HG02610 (cell line): Measurements from ENCODE around the gene IL17RD.

Source experiments
- ATAC-seq: cut with Tn5 transposase; IDR thresholded peaks from one replicate; pipeline ENCODE4 v1.9.1; 2021; ENCODE audit warnings: mild to moderate bottlenecking, moderate library complexity; ENCODE audit not compliant: unreplicated experiment

IL17RD gene

DNA sequence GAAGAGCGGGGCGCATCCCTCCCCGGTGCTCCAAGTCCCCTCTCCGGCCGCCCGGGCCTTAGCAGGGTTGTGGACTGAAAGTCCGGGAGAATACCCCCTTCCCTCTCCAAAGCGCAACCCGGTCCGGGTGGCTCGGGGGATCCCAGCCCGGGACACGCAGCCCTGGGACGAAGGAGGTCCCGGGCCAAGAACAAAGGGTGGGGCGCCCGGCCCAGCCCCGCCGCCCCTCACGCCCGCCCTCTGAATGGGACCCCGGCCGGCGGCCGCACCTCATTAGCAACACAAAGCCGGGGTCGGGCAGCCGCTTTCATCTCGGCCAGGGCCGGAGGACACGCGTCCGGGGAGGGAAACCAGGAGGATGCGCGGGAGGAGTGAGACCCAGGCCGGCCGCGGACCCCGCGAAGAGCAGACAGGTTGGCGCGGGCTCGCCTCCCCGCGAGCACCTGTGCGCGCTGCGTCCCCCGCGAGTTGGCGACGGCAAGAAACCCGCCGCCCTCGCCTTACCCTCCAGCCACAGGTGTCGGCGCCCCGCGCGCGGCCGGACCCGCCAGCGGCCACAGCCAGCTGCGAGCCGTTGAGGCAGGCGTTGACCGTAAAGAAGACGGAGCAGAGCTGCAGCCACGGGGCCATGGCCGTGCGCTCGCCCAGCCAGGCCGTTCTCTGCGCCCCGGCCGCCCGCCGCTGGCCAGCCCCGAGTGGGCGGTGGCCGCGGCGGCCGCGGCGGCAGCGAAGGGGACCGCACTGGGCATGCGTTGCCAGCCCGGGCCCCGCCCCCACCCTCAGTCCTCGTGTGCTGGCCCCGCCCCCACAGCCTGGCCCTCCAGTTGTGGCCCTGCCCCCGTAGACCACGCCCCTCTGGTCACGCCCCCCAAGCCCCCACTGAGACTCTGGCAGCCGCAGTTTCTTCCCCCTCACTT is at the start of gene IL17RD:
IL17RD (minus strand) TSS at position 697 of the 917 bp plus-strand sequence; CDS start at position 630, 67 bp downstream.
- ATAC-seq: peak; percentile 36

DNA sequence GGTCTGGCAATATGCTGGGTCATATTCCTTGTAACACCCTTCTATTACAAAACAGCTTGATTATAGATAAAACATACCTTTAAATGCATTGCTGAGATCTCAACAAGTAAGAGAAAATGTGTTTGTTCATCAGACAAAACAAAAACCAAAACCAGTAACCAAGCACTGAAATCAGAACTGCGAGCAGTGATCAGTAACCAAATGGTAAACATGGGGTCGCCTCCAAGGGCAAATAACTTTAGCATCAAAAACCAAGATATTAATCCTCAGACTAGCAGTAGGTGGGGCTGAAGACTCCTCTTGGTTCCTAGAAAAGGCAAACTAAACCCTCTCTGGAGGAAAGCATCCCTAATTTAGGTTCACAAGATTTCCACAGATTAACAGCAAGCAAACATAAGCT is 41.3 kb upstream of the IL17RD start:
- no peak for ATAC-seq

DNA sequence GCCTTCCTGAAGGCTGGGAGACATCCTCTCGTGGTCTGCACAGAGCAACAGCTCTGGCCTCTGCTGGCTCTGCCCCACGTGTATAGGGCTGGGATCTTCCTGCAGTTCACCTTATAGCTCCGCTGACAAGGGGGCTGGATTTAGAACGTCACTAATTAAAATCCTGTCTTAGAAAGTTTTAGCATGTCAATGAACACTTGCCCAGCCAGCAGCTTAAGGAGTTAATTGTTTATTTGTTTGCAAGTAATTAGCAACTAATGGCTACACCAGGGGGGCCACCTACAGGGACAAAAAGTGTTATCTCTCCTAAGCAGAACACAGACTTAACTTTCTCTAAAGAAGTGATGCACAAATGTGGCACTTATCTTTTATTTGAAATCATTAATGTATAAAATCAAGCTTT is 34.7 kb upstream of the IL17RD start, which contains the start of gene HESX1:
HESX1 (minus strand) TSS at position 84 of the 403 bp plus-strand sequence; CDS start at position 24, 60 bp downstream.
- no peak for ATAC-seq

DNA sequence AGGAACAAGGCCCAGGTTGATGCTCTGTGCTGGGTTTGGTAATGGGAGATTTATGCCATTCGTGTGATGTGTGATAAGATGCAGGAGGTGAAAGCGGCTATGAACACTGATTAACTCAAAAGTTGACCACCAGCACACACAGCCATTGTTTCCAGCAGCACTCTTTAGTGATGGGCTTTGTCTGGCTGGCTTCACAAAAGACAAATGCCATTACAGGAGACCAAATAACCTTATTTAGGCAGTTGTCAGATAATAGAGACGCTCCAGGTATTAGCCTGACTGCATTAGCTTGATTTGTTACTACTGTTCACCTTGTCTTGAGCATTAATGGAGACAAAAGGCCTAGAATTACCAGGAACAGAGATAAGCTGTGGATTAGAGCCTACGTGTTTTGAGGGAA is 29.5 kb upstream of the IL17RD start:
- no peak for ATAC-seq

DNA sequence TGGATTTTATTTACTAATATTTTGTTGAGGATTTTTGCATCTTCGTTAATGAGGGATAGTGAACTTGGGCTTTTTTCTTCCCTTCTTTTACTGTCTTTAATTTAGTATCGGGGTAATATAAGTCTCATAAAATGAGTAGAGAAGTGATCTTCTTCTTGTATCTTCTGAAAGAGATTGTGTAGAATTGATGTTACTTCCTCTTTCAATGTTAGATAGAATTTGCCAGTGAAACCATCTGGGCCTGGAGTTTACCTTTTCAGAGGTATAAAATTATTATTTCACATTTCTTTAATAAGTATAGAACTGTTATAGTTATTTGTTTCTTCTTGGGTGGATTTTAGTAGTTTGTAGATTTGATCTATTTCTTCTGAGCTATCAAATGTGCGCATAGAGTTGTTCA is 26.9 kb upstream of the IL17RD start:
- no peak for ATAC-seq

DNA sequence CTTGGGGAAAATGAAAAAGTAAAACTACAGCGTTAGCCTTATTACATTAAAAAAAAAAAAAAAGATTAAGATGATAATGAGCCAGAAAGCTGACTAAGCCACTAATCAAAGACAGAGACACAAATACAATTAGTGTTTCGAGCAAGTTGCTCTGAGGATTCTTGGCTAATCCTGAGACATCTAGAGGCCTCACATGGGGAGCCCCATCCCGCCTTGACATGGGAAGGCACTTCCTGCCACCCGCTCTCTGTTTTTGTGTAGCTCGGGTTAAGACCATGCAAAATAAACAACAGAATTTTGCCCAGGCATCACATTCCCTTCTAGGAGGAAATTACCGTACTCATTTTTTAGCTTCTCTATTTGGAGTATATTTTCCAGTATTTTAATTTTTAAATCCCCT is 19.4 kb upstream of the IL17RD start:
- no peak for ATAC-seq

DNA sequence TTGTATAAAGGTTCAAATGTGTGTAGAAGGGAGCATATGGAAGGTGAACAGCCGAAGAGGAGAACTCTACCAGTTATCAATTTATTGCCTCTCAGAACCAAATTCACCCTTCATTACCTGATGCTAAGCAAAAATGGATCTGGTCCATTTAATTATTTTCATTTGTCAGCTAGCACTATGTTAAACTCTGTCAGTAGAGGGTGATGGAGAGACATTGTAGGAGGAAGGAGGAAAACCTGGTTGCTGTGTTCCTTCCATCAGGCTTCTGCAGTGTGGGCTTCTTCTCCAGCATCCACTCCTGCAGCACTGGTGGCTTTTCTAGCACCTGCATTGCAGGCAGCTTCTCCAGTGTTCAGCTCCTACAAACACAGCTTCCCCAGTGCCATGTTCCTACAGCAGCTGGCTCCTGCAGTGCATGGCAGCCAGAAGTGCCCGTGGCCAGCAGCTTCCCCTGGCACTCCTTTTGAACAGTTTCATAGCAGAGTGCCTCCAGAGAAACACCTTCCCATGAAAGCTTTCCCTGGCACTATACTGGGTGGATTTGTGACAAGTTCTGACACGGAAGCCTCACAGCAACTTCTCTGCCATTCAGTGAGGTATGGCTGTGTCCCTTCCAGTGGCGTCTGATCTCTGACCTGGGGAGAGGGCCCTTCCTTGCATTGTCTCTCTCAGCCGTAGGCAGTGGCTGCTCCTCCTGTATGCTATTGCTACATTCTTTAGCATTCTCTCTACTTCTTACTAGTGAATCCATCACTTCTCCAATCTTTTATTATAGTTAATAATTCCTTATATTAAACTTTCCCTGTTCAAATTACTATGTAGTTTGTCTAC is 14.6 kb upstream of the IL17RD start:
- ATAC-seq: no peak

DNA sequence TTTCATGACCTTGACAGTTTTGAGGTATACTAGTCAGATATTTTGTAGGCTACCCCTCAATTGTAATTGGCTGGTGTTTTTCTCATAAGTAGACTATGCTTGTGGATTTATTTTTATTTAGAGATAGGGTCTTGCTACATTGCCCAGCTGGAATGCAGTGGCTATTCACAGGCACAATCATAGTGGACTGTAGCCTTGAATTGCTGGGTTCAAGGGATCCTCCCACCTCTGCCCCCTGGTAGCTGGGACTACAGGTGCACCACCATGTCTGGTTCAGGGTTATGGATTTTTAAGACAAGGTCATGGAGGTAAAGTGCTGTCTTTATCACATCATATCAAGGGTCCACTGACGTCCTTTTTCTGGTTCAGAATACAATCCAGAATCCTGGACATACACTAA is 10.9 kb upstream of the IL17RD start:
- ATAC-seq: no peak

DNA sequence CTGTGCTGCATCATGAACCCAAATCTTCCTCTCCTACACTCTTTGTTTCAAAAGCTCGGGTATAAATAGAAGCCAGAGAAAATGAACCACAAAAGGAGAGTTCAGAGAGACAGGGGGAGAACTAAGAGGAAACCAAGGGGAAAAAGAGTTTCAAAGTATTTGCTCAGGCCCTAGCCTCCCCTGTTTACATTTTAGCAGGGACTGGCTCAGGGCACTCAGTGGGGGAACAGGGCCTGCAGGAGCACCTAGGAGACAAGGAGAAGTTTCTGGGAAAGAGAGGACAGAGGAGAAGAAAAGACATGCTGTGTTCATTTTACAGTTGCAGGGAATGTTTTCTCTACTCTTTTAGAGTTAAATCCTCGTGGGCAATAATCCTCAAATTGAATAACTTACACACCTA is 8.5 kb upstream of the IL17RD start:
- no peak for ATAC-seq

DNA sequence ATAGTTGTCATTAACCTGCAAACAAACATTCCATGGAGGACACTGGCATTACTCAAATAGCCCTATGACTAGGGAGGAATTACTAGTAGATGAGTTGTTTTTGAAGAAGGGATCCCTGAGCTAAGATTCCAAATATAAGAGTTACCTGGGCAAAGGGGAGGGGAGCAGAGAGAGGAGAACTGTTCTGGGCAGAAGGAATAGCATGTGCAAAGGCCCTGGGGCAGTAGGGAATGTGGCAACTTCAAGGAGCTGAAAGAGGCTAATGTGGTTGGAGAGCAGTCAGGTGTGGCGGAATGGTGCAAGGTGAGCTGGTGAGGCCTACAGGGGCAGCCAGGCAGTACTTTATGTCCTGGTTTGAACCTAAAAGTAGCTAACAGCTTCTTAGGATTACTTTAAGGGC is 5.8 kb upstream of the IL17RD start:
- no peak for ATAC-seq

DNA sequence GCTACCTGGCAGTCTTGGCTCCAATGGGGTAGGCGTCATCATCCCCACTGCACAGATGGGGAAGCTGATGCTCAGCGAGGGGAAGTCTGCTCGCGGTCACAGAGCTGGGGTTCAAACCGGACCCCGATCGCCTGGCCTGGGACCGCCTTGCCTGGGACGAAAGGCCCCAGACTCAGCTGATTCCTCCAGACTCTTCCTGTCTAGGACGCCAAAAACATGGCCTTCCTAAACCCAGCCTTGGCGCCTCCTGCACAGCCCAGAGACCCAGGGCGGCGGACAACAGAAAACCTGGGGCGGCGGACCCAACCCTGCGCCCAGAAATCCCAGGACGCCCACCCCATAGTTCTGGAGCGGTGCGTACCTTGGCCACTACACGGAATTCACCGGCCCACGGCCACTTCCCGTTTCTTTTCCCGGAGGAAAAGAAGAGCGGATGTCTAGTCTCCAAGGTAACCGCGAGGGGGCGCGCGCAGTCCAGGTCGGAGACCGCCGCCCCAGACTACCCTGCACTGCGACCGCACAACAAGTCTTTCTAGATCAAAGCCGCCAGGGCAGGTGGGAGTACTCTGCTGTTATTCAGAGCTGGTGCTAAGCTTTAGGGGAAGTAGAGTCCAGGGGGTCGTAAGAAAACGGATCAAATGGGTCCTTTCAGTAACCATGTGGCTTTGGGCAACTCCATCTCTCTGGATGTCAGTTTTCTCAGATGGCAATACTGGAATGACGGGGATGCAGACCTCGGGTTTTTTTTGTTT is 4.9 kb upstream of the IL17RD start:
- ATAC-seq: peak; percentile 77

DNA sequence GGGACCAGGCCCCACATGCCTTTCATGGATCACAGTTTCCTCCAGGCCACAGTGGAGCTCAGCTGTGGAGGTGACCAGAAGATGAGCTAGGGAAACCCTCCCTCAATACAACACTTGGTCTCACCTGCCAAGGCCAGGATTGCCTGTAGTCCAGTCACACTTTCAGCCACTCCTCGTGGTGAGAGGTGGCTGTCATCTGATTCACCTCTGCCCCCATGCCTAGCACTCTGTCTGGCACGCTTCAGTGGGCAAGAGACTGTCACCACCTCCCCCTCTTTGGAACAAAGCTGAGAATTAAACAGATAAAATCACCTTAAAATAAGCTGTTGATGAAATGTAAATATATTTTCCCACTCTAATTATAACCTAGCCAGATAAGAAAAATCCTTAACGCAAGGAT is 4.0 kb upstream of the IL17RD start:
- no peak for ATAC-seq

DNA sequence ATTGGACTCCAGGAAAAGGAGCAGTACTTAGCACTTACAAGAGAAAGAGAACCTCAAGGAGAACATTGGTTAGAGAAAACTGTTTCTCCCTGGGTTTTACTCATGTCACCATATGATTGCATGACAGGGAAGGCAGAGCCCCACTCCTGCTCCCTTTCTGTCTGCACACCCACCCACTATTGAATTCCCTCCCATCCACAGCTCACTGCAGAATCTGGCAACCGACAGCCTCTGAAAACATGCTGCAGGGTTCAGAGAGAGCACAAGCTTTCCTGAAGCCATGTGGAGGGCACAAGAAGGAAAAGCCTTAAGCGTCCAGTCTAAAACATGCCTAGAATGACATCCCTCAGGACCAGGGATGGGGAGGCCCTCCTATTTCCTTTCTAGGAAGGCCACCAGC is 3.0 kb upstream of the IL17RD start:
- ATAC-seq: no peak

DNA sequence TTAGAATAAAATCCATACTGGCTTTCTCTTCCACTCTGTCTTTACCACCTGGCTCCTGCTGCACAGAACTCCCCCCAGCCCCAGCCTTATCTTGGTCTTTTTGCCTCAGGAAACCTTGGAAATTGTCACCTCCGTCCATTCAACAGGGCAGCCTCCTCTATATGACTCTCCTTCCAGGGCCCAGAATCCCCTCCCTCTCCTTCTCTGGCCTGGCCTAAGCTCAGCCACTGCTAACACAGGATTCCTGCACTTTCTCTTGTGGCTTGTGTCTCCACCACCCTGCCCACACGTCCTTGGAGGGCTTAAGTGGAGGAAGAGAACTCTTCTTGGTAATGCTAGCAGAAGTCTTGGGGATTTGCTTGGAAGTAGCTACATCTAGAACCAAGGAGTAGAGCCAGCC is 1.5 kb upstream of the IL17RD start:
- no peak for ATAC-seq

DNA sequence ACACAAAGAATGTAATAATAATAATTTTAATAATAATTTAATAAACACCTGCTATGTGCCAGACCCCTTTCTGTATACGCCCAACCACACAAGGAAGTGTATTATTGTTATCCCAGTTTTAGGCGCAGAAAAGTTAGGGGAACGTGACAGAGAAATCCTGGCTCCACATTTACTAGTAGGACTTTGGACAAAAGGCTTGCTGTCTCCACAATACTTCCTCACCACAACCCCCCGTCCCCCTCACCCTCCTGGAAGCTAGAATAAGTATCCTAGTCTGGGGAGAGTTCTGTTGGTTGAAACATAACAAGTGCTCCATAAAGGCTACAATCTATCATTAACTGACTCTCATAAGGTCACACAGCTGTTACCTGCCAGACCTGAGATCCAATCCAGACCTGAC is 488 bp upstream of the IL17RD start:
- no peak for ATAC-seq

DNA sequence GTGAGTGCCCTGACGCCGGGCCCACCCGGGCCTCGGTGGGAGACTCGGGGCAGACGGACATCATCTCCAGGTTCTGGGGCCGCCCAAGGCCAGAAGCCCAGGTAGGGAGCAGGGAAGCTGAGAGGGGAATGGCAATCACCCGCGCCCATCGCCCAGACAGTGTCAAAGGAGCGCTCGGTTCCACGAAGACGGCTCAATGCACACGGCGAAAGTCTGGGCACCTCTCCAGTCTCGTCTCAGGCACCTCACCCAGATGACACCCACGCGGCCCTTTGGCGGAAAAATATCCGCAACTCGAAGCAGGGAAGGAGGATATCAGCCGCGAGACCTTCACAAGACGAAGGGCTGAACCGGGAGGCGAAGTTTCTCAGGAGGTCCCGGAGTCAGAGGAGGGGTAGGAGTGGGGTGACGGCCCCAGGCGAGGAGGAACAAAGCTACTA is 916 bp downstream of the IL17RD start:
- ATAC-seq: peak; percentile 18

DNA sequence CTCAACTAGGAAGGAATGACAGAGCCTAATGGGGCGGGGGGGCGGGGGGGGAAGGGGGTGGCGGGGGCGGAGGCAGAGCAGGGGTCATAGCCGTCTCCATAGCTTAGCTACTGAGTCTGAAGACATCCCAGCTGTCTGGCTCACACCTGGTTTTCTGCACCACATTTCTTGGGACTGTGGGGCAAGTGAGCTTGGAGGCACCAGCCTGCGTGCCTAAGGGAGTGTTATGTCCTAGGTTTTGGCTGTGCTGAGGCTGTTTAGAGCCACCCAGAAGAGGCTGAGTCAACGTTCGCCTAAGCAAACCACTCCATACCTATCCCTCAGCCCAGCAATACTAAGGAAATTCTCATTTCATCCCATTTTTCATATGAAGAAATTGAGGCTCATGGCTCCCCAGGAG is 1.4 kb downstream of the IL17RD start:
- ATAC-seq: no peak

DNA sequence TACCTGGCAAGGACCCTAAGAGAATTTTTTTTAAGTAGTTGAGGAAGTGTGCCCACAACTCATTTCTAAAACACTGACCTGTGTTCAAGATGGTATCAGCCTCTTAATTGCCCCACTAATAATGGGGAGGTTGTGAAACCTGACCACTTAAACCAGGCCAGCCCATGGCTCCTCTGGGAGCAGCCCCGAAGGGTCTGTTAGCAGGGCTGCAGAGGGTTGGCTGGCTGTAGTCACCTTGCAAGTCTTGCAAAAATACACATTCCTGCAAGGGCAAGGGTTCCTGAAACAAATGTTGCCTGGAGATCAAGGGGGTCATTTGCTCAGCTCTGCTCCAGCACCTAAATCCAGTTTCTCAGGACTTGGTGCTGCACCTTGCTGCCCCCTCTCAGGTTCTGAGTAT is 3.2 kb downstream of the IL17RD start:
- no peak for ATAC-seq

DNA sequence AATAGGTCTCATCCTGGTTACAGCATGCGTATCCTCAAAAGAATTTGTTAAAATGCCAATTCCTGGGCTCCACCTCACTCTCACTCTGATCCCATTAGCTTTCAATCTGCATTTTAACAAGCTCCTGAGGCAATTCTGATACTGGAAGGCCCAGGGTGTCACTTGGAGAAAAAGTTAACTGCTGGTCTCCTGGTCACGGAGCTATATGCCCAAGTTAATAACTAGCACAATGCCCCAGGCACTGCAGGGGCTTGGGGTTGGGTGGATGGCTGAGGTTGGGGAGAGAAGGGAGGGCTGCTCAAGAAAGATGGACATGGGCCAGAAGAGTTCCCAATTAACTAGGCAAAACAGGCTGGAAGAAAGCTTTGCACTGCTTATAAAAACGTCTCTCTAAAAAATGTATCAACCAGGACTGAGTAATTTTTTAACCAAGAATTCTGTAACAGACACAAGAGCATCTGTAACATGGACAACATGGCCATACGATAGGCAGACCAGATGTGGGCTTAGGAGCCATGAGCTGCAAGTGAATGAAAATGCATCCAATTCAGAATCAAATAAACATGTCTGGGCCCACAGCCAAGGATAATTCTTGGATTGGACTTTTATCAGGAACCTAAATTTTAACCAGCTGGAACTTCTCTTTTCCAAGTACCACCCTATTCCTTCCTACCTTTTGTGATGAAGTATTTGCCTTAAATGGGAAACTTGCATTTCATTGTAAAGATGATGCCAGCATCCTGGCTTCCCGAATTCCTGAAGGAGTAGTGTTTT is 4.2 kb downstream of the IL17RD start:
- no peak for ATAC-seq

DNA sequence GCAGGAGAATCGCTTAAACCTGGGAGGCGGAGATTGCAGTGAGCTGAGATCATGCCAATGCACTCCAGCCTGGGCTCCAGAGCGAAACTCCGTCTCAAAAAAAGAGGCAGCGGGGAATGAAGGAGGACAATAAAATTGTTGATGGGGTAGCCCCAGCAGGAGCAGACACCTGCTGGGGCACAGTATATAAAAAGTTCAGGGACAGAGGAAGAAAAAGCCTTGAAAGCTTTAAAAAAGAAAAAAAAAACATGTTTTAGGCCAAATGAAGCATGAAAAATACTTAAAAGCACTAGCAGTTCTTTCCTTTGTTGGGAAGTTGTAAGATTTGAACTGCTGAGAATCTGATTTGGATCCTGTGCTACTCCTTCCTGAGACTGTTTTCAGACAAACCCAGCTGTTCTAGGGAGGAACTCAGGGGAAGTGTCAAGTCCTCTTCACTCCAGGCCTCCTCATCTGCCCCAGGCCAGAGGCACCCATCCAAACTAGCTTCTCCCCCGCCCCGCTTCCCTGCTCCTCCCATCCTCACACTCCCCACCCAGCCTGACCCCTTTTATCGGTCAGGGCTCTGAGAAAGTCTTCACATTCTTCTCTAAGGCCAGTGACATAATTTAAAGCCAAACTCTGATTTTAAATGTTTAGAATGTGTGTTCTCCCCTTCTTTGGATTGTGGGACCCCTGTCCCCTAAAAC is 4.9 kb downstream of the IL17RD start:
- ATAC-seq: no peak
